NCI-H128 (cell line): Measurements from ENCODE around the gene KBTBD13.

Experiments used
- DNase-seq: peaks from one replicate; lab custom pipeline; 2025; ENCODE audit not compliant: unreplicated experiment; lab: John Stamatoyannopoulos, UW

The KBTBD13 gene

DNA sequence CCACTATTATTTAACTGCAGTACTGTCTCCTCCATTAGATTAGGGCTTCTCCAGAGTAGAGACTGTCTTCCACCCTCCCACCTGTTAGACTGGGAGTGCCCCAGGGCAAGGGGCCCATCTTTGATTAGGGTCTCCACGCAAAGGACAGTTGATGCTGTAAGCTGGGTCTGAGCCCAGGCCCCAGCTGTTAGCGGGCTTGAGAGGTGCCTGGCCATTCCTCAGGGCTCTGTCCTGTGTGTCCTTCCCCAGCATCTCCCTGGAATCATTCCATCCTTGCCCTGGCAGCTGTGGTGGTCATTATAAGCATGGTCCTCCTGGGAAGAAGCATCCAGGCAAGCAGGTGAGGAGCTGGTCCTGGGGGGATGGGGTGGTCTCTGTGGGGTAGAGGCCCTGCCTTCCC lies 25.3 kb upstream of the KBTBD13 start:
- no peak for DNase-seq

DNA sequence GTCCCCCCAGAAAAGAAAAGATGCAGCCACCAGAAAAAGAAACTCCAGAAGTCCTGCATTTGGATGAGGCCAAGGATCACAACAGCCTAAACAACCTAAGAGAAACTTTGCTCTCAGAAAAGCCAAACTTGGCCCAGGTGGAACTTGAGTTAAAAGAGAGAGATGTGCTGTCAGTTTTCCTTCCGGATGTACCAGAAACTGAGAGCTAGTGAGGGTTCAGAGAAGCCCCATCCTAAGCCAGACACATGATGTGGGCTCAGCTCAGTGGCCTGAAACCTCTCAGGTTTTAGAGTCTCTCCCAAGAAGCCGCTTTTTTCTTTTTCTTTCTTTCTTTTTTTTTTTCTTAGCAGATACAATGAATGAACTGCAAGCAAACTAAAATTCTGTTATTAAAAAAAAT lies 23.6 kb upstream of the KBTBD13 start:
- DNase-seq, result no peak

DNA sequence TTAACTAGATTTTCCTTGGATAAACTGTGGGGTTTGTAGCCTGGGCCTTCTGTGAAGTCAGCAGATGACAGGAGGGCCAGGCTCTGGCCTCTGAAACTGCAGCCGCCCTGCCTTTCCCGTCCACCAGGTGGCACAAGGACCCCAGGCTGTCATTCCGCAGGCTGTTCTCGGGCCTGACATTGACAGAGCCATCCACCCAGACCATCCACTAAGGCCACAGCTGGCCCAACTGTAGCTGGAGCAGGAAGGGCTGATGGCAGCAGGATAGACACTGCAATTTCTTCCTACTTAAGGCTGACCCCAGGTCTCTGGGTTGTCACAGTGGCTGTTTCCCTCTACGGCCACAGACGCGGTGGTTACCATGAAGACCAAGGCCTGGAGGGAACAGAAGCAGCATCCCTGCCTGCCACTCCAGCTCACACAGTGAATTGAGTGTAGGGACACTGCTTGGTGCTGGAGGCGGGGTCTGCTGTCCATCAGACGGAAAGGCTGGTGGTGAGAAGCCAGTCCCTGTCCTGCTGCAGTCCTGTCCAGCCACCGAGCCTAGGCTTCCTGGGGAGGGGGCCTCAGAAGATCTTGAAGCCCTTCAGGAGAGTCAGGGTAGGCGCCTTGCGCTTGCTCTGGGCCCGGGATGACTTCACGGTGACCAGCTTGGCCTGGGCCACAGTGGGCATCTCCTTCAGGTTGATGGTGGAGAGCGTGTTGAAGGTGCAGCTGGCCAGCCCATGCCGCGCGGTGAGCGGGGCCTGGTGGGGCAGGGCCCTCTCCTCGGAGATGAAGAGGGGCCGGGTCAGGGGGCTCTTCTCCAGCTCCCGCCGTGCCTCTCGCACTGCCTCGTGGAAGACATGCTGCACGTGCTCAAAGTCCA lies 22.0 kb upstream of the KBTBD13 start:
- peak; percentile 6 for DNase-seq

DNA sequence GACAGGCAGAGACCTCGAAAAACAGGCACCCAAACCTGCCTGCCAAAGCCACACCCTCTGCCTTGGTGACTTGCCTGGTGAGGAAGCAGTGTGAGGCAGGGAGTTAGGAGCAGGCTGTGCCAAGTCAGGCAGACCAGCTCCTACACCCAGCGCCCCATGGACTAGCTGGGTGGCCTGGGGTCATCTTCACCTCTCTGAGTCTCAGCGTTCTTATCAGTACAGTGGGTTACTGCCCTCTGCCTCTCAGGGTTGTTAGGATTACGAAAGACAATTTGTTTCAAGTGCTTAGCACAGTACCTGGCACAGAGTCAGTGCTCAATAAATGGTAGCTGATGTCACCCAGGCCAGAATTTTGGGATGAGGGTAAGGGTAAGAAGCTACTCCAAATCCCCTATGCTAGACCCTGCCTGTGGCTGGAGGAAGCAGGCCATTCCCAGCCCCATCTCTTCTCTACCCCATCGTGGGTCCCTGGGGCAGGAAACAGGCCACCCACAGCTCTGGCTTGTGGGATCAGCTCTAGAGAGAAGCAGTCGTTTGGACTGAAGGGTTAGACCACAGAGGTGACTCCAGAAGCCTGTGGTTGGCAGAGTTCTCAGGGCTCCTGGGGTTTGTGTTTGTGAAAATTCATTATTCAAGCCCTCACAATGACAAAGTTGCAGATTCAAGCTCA lies 21.2 kb upstream of the KBTBD13 start:
- DNase-seq, result no peak

DNA sequence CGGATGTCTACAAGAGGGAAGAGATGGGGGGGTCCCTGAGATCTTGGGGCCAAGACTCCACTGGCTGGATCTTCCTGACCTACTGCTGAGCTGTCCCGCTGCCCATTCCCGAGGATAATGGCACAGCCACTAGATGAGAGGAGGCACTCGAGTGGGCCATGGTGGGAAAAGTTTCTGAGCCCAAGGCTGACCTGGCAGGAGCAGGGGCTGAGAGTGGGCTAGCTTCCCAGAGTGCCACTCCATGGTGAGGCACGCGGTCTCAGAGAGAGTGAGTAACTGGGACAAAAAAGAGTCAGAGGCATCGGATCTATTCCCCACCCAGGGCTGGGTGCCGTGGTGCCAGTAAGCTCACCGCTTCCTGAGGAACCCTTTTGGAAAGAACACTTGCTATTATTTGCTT lies 20.4 kb upstream of the KBTBD13 start:
- no peak for DNase-seq

DNA sequence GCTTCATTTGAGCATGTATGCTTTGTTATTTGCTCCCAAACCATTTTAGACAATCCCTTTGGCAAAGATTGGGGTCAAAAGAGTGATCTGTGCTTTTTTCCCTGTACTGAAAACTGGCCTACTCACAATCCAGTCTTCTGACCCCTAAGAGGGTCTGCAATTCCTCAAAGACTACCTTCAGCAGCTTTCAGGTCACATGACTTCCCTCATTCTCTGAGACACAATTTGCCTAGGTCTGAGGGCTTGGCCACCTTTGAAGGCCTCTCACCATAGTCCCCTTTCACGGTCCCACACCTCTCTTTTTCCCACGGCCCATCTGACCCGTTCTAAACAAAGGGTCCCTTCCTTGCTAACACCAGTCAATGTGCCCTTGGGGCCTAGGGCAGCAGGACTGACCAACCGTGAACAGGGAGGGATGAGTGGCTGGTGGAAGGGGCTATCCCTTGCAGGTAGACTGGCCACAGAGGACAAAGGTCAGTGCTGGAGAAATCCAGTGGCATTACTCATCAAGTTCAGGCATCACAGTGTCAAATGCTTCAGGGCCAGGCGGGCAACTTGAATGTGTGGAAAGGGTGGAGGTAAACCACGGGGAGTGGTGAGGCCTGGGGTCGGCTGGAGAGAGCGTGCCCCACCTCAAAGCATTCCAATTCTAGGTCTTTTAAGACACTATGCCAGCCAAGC lies 19.5 kb upstream of the KBTBD13 start:
- DNase-seq, result no peak

DNA sequence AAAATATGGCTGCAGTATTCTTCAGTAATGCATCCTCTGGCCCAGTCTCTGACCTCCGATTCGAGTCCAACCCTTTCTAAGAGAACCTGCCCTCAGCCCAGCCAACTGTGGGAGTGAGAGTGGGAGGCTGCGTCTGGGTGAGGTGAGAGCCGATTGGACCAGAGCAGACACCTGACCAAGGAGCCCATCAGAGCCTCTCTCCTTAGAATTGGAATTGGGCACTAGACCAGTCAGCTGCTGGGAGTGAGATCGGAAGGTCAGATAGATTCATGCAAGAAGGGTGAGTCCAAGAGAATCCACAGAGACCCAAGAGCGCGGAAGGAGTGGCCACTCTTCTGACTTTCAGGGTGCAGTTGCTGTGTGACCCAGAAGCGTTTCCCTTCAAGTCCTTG lies 19.0 kb upstream of the KBTBD13 start:
- DNase-seq, result no peak

DNA sequence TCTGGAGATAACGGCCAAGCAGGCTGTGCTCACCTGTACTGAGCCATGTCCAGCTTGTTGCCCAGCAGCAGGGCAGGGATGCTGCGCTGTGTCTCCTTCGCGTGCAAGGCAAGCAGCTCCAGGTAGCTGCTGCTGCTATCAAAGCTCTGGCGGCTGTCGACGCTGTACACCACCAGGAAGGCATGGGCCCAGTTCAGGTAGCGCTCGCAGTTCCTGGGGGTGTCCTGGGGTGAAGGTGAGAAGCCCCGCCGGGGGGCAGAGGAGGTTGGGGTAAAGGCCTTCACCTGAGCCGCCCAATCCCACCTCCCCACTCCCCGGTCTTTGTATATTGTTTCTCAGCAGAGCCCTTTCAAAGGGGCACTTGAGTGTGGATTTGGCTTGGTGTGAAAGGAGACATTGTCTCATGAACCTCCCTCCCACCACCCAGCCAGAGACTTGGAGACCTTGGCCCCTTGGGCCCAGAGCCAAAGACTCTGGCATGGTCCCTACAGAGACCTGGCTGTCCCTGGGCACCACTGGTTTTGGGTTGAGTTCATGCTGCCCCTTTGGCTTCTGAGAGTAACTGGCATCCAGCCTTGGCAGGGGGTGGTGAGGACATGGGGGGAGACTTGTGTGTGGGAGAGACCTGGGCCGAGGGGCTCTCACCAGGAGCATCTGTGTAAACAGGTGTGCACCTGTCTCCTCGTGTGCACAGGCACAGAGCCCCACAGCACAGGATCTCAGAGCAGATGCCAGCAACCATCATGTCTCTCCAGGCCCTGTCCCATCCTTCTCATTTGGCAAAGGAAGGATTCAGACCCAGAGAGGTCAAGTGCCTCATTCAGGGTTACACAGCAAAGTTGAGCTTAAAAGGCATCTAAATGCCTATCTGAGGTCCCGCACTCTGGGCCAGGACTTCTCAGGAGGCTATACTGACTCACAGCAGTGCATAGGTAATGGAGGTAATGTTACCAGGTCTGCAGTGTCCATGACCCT lies 17.9 kb upstream of the KBTBD13 start:
- no peak for DNase-seq

DNA sequence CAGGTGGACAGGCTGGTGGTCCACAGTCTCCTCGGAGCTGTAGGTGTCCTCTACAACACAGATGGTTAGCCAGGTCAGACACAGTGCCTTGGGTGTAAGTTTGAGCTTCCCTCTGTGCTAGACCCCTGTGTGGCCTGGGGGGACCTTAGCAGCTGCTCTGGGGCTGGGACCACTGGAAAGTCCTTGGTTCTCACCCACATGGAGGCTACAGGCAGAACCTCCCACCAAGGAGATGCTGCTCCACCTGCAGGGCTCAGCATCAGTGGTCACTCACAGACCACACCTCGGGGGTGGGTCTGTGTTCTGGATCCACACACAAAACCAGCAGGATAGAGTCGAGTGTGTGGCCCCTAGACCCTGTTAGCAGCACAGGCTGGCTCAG lies 17.2 kb upstream of the KBTBD13 start:
- no peak for DNase-seq

DNA sequence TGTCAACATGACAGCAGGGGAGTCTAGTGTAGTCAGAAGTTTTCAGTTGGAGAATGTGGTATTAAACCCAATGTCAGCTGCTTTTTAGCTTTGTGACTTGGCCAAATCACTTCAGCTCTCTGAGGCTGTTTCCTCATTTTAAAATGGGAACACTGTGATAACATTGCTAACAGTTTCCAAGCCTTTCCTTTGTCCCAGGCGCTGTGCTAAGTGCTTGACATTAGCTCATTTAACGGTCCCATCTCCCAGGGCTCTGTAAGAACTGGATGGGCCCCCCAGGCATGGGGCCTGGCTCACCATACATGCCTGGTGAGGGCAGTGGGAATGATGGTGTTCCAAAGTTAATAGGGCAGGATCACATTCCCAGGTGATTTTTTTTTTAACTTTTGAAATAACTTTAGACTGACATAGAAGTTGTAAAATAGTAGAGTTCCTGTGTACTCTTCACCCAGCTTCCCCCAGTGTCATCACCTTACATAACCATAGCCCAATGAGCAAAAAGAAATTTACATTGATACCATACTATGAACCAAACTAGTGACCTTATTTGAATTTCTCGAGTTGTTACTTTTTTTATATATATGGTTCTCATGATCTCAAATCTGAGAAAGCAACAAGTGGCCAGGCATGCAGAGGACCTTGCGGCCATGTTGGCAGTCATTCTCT lies 16.5 kb upstream of the KBTBD13 start:
- no peak for DNase-seq

DNA sequence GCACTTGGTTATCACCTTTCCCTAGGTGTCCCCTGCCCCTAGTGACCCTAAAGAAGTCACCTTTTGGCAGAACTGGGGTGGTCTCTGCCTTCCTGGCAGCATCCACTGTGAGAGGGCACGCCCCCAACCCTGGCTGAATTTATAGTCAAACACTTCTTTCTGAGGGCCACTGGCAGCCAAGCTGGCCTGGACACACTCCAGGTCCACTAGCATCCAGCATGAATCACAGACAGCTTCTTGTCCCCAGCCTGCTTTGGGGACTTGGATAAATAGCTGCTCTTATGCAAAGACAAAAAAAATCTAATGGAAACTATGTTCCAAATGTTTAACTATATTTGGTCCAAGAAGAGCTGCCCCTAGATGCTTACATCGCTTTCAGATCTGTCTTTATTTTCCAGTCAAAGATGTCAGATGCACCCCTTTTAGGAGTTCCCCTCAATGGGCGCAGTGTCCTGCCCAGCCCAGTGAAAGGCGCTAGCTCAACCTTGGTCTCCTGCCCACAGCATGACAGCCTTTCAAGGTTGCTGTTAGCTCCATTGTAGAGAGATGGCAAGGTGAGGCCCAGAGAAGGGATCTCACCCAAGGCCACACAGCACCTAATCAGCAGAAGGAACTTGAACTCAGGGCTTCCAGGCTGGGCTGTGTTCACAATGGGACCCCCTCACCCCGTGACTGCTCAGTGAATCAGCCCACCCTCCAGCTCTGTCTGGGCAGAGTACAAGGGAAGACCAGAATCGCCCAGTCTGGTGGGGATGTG lies 15.7 kb upstream of the KBTBD13 start:
- no peak for DNase-seq

DNA sequence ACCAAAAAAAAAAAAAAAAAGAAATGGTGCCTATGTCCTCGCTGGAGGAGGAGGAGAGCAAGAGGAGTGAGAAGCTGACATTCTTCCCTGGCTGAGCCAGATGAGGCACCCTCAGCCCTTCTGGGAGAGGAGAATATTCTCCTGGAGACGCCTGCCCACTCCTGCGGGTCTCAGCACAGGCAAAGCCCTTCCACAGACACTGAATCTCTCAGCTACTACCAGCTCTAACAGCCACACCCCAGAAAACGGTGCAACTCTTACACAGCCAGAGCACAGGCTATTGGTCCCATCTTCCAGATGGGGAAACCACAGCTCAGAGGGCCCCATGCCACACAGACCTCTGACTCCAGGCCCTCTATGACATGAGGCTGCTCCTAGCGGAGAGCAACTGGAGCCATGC lies 14.5 kb upstream of the KBTBD13 start:
- DNase-seq, result no peak

DNA sequence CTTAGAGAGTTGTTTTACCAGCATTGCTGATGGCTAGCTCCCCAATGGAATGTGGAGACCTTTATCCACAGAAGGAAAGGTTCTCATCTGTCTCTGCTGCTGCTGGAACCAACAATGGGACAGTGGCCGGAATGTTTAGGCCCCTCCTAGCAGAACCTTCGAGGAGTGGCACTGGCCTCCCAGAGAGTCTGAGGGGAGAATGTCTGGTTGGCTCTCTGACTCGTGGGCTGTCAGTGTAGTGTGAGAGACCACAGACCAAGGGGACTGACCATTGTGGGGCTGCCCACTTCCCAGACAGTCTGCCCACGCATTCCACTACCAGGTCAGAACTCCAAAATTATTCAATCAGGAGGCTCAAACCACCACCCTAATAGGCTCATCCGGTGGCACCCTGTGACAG lies 13.8 kb upstream of the KBTBD13 start:
- no peak for DNase-seq

DNA sequence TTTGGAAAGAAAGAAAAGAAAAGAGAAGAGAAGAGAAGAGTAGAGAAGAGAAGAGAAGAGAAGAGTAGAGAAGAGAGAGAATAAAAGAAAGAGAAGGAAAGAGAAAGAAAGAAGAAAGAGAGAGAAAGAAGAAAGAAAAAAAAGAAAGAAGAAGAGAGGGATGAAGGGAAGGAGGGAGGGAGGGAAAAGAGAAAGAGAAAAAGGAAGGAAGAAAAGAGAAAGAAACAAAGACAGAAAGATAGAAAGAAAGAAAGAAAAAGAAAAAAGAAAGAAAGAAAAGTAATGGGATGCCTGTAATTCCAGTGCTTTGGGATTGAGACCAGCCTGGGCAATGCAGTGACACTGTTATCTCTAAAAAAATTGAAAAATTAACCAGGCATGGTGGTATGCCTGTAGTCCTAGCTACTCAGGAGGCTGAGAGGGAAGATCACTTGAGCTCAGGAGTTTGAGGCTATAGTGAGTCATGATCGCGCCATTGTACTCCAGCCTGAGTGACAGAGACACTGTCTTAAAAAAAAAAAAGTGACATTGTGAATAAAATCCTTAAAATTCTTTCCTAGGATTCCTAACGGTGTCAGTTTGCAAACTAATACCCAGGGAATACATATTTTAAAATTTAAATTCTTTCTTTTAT lies 10.4 kb upstream of the KBTBD13 start:
- DNase-seq, result no peak

DNA sequence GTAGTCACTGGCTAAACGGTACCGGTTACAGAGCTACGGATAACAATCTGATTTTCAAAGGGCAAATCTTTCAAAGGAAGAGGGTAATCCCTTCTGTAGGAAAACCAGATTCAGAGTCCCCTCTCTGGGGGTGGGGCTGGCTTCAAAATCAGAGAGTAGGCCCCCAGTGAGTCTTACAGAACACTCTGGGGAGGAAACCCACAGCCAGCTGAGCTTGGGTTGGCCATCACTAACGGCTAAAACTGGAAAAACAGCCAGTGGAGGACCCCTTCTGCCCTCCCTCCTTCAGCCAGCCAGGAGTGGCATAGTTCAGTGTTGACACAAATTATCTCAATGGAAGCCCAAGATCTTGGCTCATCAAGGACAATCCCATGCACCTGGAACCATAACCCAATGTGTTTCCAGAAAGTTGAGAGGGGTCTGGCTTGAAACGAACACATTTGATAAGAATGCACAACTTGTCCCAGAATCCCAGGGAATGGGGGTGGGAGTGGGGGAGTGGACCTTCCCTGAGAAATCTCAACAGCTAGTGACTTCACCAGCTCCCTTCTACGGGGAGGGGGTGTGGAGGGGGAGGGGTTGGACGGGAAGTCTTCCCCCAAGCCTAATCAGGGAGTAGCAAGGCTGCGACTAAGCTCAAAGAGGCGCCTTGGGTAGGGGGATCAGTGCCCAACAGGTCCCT lies 9.8 kb upstream of the KBTBD13 start:
- no peak for DNase-seq

DNA sequence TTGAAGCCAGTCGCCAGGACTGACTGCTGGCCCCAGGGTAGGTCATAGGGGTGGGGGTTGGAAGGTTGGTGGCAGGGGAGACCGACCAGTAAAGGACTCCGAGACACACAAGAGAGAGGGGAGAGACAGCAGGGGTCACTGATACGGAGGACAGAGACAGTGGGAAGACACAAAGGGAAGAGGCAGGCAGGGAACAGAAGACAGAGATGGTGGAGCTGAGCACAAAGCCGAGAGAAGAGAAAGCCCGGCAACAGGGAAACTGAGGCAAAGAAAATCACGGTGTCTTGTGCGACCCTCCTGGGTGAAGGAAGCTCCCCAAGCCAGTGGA lies 9.3 kb upstream of the KBTBD13 start:
- DNase-seq, result no peak

DNA sequence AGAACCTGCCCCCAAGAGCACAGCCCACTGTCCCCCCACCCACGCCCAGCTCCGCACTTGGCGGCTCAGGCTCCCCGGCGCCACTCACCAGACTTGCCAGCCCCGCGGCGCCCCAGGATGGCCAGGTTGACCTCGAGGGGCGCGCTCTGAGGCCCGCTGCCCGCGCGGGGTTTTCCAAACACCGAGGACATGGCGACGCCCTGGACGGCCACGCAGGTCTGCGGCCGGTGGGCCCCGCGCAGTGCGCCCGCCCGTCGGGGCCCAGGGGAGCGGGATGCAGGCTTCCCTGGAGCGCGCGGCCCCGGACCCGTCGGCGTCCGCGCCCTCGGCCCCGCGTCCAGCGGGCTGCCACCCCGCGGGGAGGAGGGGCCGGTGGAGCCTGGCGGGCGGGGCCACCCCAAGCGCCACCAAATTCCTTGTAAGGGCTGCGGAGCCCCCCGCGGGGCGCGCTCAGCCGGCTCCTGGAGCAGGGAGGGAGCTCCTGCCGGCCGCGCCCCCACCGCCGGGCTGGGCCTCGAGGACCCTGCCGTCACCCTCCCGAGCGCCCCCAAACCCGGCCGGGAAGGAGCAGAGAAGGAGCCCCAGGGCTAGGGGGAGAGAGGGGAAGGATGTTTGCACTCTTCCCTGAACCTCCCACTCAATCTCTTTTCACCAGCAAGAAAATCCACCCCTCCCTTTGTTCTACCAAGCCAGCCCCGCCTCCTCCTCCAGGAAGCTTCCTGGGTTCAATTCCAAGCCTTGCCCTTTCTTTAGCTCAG lies 8.7 kb upstream of the KBTBD13 start, which contains the start of gene RASL12:
Gene RASL12, minus strand, starts transcription at position 347 of the 758 bp plus-strand sequence. Its CDS starts 156 bp downstream, at position 191.
- DNase-seq, result no peak

DNA sequence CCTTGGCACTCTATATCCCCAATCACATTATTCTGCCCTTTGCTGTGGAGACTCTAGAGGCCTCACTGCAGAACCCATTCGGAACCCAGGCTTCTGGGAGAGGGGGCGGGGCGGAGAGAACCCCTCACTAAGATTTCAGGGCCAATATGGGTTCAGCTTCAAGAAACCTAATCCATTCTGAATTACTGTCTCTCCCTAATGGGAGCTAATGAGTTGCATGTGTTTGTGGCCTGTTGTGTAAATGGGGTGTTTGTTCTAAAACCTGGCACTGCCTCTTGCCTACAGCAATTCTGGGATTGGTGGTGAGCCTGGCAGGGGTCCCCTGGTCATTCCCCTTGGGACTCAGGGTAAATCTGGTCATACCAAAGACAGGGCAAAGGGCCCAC lies 8.2 kb upstream of the KBTBD13 start:
- DNase-seq, result no peak
